Gastroesophageal sphincter (tissue), 4 donors: Measurements from ENCODE around the gene SHE. TPM values are rescaled to one million over a fixed set of nuclear protein-coding genes. Genes with fewer than 3 reads are reported as not detected.

Experiments
- ATAC-seq: fragments of 150-250 bp; one replicate; pipeline ENCODE4 v1.9.1; 2016; ENCODE audit warnings: mild to moderate bottlenecking, moderate library complexity
- H3K27ac ChIP-seq, 4 donors: fragments of 200-600 bp; sonication (generic) in 3 of 4; 1 replicate in 3 of 4; 2 replicates in 1 of 4; pipeline ENCODE4 v1.5.1; 2016 to 2019
- H3K27me3 ChIP-seq: fragments of 200-600 bp; sonication (generic); one replicate; pipeline ENCODE4 v1.5.1; 2019
- H3K36me3 ChIP-seq, 2 donors: fragments of 200-600 bp; sonication (generic); one replicate each; pipeline ENCODE4 v1.5.1; 2019; ENCODE audit warnings: control low read depth in 1 of 2
- H3K4me1 ChIP-seq, 3 donors: fragments of 200-600 bp; sonication (generic); 1 replicate in 2 of 3; 2 replicates in 1 of 3; pipeline ENCODE4 v1.5.1; 2016 to 2019; ENCODE audit warnings: control low read depth in 2 of 3
- H3K4me3 ChIP-seq, 2 donors: fragments of 200-600 bp; sonication (generic); one replicate each; pipeline ENCODE4 v1.5.1; 2019; ENCODE audit warnings: mild to moderate bottlenecking in 1 of 2, moderate library complexity in 1 of 2
- H3K9me3 ChIP-seq, 3 donors: fragments of 200-600 bp; sonication (generic); one replicate each; pipeline ENCODE4 v1.5.1; 2017 to 2019; ENCODE audit warnings: control low read depth in 2 of 3
- CTCF ChIP-seq, 4 experiments: fragments of 200-600 bp in 2 of 4; fragments of 450-650 bp in 2 of 4; sonication (generic) in 1 of 4; IDR thresholded peaks; one replicate each; pipeline ENCODE4 v1.5.1; 2017 to 2019; ENCODE audit warnings: antibody characterized with exemption in 4 of 4, mild to moderate bottlenecking in 2 of 4, moderate library complexity in 2 of 4
- EP300 ChIP-seq: sonication (generic); formaldehyde crosslinking; IDR thresholded peaks from one replicate; pipeline ENCODE4 v1.6.1; 2017; ENCODE audit warnings: antibody characterized with exemption, mild to moderate bottlenecking
- POLR2A ChIP-seq, 2 donors: fragments of 450-650 bp; IDR thresholded peaks; one replicate each; pipeline ENCODE4 v1.6.1; 2017; ENCODE audit warnings: antibody characterized with exemption in 2 of 2, mild to moderate bottlenecking in 2 of 2, moderate library complexity in 1 of 2
- POLR2AphosphoS5 ChIP-seq: sonication (generic); formaldehyde crosslinking; IDR thresholded peaks from one replicate; pipeline ENCODE4 v1.6.1; 2017; ENCODE audit warnings: antibody characterized with exemption
- WGBS, 2 donors: methylation state at CpG; one replicate each; pipeline ENCODE4 v1.1.5; 2018; ENCODE audit warnings: low coverage in 1 of 2; 5-methylcytosine and 5-hydroxymethylcytosine counted together
- total RNA-seq, 4 donors: library from RNA; depleted of rRNA; stranded (reverse); fragments of >200 nt; gene quantifications; one replicate each; pipeline ENCODE4 v1.1.0, GENCODE V29; 2016

The SHE gene
- total RNA-seq, 4 donors from 2014 or later = 7.2 to 13.9 (median 11.7) TPM

- ATAC-seq = no peak
- H3K36me3 ChIP-seq = peaks cover 0 to 4% of the 10 kb centered on the region in 2 donors
- H3K9me3 ChIP-seq = no peaks in the 10 kb centered on the region
- 43 to 75% methylated on average over 2 of the region's 3 CpGs for WGBS, 2 donors
- H3K27ac ChIP-seq = peak overlapping the region in 3 of 4 donors; percentile 30 to 35 (median 35)
- H3K4me3 ChIP-seq = no peak overlapping the region
- TF ChIP-seq POLR2AphosphoS5 = no peak
- no peak for TF ChIP-seq CTCF (IDR thresholded peaks at IDR 0.05)
- TF ChIP-seq EP300 = no peak
- TF ChIP-seq POLR2A (IDR thresholded peaks at IDR 0.05) = no peak
- no peaks in the 10 kb centered on the region for H3K27me3 ChIP-seq
- peaks cover 0 to 30% (median 0%) of the 10 kb centered on the region in 3 donors for H3K4me1 ChIP-seq
Measured at GRCh38 chr1:154474802-154475201, 27.4 kb downstream of the SHE start.

DNA sequence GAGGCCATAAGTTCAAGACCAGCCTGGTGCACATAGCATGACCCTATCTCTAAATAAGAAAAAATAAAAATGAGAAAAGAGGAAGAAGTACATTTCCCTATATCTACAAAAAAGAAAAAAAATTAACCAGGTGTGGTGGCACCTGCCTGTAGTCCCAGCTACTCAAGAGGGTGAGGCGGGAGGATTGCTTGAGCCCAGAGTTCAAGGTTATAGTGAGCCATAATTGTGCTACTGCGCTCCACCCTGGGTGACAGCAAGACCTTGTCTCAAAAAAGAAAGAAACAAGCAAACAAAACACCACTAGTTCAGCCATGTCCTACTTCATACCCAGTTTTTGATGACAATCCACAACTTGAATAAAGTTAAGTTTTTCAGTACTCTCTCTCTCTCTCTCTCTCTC, 30.9 kb downstream of the SHE start:
- Histone ChIP-seq H3K27me3 (no peaks in the 10 kb centered on the region), H3K27ac (no peak overlapping the region), H3K4me3 (no peak overlapping the region), H3K36me3 (peaks cover 0 to 14% of the 10 kb centered on the region in 2 donors), H3K9me3 (no peaks in the 10 kb centered on the region), H3K4me1 (peaks cover 4 to 51% (median 7%) of the 10 kb centered on the region in 3 donors)
- no peak for ATAC-seq
- TF ChIP-seq EP300 (no peak), CTCF (IDR thresholded peaks at IDR 0.05) (no peak), POLR2AphosphoS5 (no peak), POLR2A (IDR thresholded peaks at IDR 0.05) (no peak)
- WGBS, 2 donors = 88 to 100% methylated on average over 2 of the region's 2 CpGs

- no peak for ATAC-seq
- H3K9me3 ChIP-seq = no peaks in the 10 kb centered on the region
- H3K27ac ChIP-seq = peak overlapping the region in 3 of 4 donors; percentile 67 to 82 (median 75)
- H3K4me3 ChIP-seq = no peak overlapping the region
- 68 to 77% methylated on average over 4 to 5 of the region's 10 CpGs for WGBS, 2 donors
- no peak for TF ChIP-seq CTCF (IDR thresholded peaks at IDR 0.05)
- TF ChIP-seq POLR2AphosphoS5 = no peak
- TF ChIP-seq POLR2A (IDR thresholded peaks at IDR 0.05) = no peak
- no peak for TF ChIP-seq EP300
- H3K4me1 ChIP-seq = peaks cover 5 to 63% (median 8%) of the 10 kb centered on the region in 3 donors
- no peaks in the 10 kb centered on the region for H3K27me3 ChIP-seq
- peaks cover 0 to 25% of the 10 kb centered on the region in 2 donors for H3K36me3 ChIP-seq
Measured at GRCh38 chr1:154469844-154470560, 32.2 kb downstream of the SHE start.

DNA sequence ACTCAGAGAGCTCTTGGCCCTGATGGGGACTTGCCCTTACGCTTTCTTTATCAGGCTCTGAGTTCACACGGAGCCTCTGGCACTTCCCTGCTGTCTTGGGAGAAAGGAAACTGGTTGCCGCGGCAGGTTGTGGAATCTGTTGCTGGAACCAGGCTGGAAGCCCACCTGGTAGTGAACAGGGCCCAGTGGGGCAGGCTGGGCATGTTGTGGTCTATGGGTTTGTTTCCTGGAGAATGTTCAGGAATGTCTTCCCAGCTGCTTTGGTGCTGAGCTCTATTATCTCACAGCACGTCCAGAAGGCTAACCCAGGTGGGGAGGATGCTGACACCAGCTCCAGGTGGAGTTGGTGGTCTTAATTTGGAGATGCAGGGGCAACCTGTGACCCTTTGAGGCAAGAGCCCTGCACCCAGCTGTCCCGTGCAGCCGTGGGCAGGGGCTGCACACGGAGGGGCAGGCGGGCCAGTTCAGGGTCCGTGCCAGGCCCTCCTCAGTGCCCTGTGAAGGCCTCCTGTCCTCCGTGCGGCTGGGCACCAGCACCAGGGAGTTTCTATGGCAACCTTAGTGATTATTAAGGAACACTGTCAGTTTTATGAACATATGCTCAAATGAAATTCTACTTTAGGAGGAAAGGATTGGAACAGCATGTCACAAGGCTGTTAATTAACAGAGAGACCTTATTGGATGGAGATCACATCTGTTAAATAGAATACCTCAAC, 33.5 kb downstream of the SHE start:
- 60% methylated on average over 2 of the region's 12 CpGs; no CpG with 5 or more reads in 1 of the 2 donors for WGBS, 2 donors
- peaks cover 5 to 69% (median 10%) of the 10 kb centered on the region in 3 donors for H3K4me1 ChIP-seq
- H3K36me3 ChIP-seq = peaks cover 0 to 31% of the 10 kb centered on the region in 2 donors

More for the DNA sequence above, 33.5 kb downstream of the SHE start:
- Histone ChIP-seq H3K27me3 (no peaks in the 10 kb centered on the region), H3K9me3 (no peaks in the 10 kb centered on the region), H3K27ac (peak overlapping the region; percentile 3 to 82 (median 74)), H3K4me3 (no peak overlapping the region)
- TF ChIP-seq EP300 (no peak), POLR2AphosphoS5 (no peak), POLR2A (IDR thresholded peaks at IDR 0.05) (no peak), CTCF (IDR thresholded peaks at IDR 0.05) (no peak)
- ATAC-seq = peak; percentile 21
